GM18909 (cell line): Measurements from ENCODE around the gene P2RY10.
"Not testable (repeated sequence)": the region's sequence is repeated elsewhere in the genome, so short reads cannot be mapped to it uniquely, and the experiment has no call there.

Experiments
- ATAC-seq: cut with Tn5 transposase; IDR thresholded peaks from one replicate; pipeline ENCODE4 v1.9.1; 2021; ENCODE audit warnings: mild to moderate bottlenecking; ENCODE audit not compliant: unreplicated experiment, poor library complexity

Gene P2RY10

GRCh38 chrX:78945186-78945912, at the start of gene P2RY10:
Gene P2RY10 (plus strand): TSS chrX:78945391. CDS start chrX:78960521, 15,130 bp downstream.
- ATAC-seq: peak; percentile 85

GRCh38 chrX:78922754-78923153, 22.4 kb upstream of the P2RY10 start:
- peak; percentile 14 for ATAC-seq

GRCh38 chrX:78923198-78924015, 21.8 kb upstream of the P2RY10 start:
- ATAC-seq: peak; percentile 85

- no peak for ATAC-seq
Observed at GRCh38 chrX:78931814-78932213, 13.4 kb upstream of the P2RY10 start.

- no peak for ATAC-seq
Observed at GRCh38 chrX:78934866-78935265, 10.3 kb upstream of the P2RY10 start.

GRCh38 chrX:78944351-78944750, 840 bp upstream of the P2RY10 start:
- no peak for ATAC-seq

GRCh38 chrX:78946178-78946931, 1.2 kb downstream of the P2RY10 start:
- no peak for ATAC-seq

- no peak for ATAC-seq
Observed at GRCh38 chrX:78950009-78950835, 5.0 kb downstream of the P2RY10 start.

GRCh38 chrX:78957049-78957767, 12.0 kb downstream of the P2RY10 start:
- peak; percentile 10 for ATAC-seq

- peak; percentile 89 for ATAC-seq
Observed at GRCh38 chrX:78957768-78958130, 12.6 kb downstream of the P2RY10 start.

- ATAC-seq: no peak
Observed at GRCh38 chrX:78958419-78959116, 13.4 kb downstream of the P2RY10 start.

- no peak for ATAC-seq
Observed at GRCh38 chrX:78960888-78961287, 15.7 kb downstream of the P2RY10 start.

- ATAC-seq: no peak
Observed at GRCh38 chrX:78964598-78964997, 19.4 kb downstream of the P2RY10 start.

- ATAC-seq: peak; percentile 98
Observed at GRCh38 chrX:78979789-78980464, 34.7 kb downstream of the P2RY10 start.

- no peak for ATAC-seq
Observed at GRCh38 chrX:78989349-78989748, 44.2 kb downstream of the P2RY10 start.

- no peak for ATAC-seq
Observed at GRCh38 chrX:78997870-78998558, 52.8 kb downstream of the P2RY10 start.

GRCh38 chrX:79007540-79007939, 62.3 kb downstream of the P2RY10 start:
- ATAC-seq: not testable (repeated sequence)
